Thoracic aorta (tissue), 2 donors: ENCODE measurements around the gene BCAS3. TPM values are rescaled to one million over a fixed set of nuclear protein-coding genes. Genes with fewer than 3 reads are reported as not detected.
"Not testable (repeated sequence)": the region's sequence is repeated elsewhere in the genome, so short reads cannot be mapped to it uniquely, and the experiment has no call there.

ENCODE experiments used
- ATAC-seq: fragments of 150-250 bp; one replicate; pipeline ENCODE4 v1.8.0; 2017; ENCODE audit warnings: low read depth; ENCODE audit not compliant: insufficient number of reproducible peaks, low FRiP score
- DNase-seq: peaks from one replicate; pipeline ENCODE4 v3.0.0-alpha.2; 2020; ENCODE audit warnings: low spot score
- H3K27ac ChIP-seq, 2 donors: fragments of 200-600 bp; sonication (generic); 1 replicate in 1 of 2; 2 replicates in 1 of 2; pipeline ENCODE4 v1.5.1; 2016; ENCODE audit warnings: mild to moderate bottlenecking in 2 of 2, moderate library complexity in 2 of 2
- H3K27me3 ChIP-seq: fragments of 200-600 bp; sonication (generic); replicated peaks from 2 replicates; pipeline ENCODE4 v1.6.0; 2016; ENCODE audit warnings: mild to moderate bottlenecking; ENCODE audit not compliant: insufficient read depth
- H3K36me3 ChIP-seq: fragments of 200-600 bp; sonication (generic); one replicate; pipeline ENCODE4 v1.5.1; 2016
- H3K4me1 ChIP-seq, 2 donors: fragments of 200-600 bp; sonication (generic); 1 replicate in 1 of 2; 2 replicates in 1 of 2; pipeline versions ENCODE4 v1.5.1 to v1.6.0; 2016; ENCODE audit warnings: low read depth in 2 of 2, mild to moderate bottlenecking in 1 of 2; ENCODE audit not compliant: control insufficient read depth in 1 of 2
- H3K4me3 ChIP-seq: fragments of 200-600 bp; sonication (generic); 2 replicates; pipeline ENCODE4 v1.5.1; 2016; ENCODE audit warnings: mild to moderate bottlenecking
- H3K9me3 ChIP-seq: fragments of 200-600 bp; sonication (generic); 2 replicates; pipeline ENCODE4 v1.5.1; 2016
- total RNA-seq, 2 donors: library from RNA; depleted of rRNA; stranded (reverse); fragments of >200 nt; gene quantifications; one replicate each; pipeline versions ENCODE4 v1.1.0 to v1.2.3, GENCODE V29; 2016
- TF ChIP-seq, protein P1 (sequence below): fragments of 200-600 bp; sonication (generic); IDR thresholded peaks from one replicate; pipeline ENCODE4 v1.5.1; 2019; ENCODE audit warnings: antibody characterized with exemption

BCAS3 gene
- total RNA-seq, 2 donors from 2014 or later, result 35.1 to 69.3 TPM

DNA sequence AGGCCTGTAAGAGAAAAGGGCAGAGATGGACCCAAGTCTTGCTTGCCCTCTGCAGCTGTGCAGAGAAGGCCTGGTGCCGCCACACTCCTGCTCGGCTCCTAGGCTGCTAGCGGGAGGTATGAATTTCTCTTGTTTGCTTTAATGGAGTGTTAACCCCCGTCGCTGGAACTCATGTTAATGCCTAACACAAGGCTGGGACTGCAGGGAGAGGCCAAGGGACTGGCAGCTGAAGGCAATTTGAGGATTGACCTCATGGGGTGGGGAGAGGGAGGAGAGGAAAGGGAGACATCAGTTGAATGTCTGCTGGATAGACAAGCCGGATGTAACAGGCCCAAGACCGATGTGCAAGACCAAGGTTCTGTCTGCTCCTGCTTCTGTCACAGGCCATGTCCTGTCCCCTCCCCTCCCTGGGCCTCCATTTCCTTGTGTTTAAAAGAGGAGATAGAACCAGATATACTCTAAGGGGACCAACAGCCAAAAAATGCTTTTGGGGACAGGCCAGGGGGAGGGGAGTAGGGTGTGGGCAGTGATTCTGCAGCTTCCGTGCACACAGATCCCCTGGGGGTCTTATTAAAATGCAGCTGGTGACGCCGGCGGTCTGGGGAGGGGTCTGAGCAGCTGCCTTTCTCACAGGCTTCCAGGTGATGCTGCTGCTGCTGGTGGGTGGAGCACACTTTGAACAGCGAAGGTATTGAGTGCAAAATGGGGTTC, 675.3 kb downstream of the BCAS3 start:
- Histone ChIP-seq H3K36me3 (no peaks in the 10 kb centered on the region), H3K9me3 (no peaks in the 10 kb centered on the region), H3K4me1 (no peaks in the 10 kb centered on the region), H3K4me3 (no peak overlapping the region), H3K27ac (no peak overlapping the region), H3K27me3 (no peaks in the 10 kb centered on the region)
- TF ChIP-seq, protein P1, sequence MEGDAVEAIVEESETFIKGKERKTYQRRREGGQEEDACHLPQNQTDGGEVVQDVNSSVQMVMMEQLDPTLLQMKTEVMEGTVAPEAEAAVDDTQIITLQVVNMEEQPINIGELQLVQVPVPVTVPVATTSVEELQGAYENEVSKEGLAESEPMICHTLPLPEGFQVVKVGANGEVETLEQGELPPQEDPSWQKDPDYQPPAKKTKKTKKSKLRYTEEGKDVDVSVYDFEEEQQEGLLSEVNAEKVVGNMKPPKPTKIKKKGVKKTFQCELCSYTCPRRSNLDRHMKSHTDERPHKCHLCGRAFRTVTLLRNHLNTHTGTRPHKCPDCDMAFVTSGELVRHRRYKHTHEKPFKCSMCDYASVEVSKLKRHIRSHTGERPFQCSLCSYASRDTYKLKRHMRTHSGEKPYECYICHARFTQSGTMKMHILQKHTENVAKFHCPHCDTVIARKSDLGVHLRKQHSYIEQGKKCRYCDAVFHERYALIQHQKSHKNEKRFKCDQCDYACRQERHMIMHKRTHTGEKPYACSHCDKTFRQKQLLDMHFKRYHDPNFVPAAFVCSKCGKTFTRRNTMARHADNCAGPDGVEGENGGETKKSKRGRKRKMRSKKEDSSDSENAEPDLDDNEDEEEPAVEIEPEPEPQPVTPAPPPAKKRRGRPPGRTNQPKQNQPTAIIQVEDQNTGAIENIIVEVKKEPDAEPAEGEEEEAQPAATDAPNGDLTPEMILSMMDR, result no peak
- no peak for ATAC-seq
- no peak for DNase-seq

DNA sequence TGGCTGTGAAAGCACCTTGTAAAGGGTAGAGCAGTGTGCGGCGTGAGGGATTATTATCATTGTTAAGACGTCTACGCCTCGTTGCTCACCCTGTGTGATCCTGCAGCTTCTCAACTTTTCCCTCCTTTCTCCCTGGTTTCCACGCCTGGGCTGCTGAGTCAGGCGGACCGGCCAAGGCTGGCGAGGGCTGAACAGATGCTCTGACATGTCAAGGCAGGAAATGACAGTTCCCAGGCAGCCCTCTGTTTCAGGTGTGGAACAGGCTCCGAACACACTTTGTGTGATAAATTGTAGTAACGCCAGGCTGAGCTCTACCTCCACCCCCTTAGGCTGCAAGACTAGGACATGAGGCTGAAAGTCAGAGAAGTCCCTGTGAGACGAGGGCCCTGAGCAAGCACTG, 676.0 kb downstream of the BCAS3 start:
- Histone ChIP-seq H3K4me1 (no peaks in the 10 kb centered on the region), H3K36me3 (no peaks in the 10 kb centered on the region), H3K27me3 (no peaks in the 10 kb centered on the region), H3K27ac (no peak overlapping the region), H3K9me3 (no peaks in the 10 kb centered on the region), H3K4me3 (no peak overlapping the region)
- TF ChIP-seq, protein P1, result no peak
- no peak for ATAC-seq
- DNase-seq, result no peak

DNA sequence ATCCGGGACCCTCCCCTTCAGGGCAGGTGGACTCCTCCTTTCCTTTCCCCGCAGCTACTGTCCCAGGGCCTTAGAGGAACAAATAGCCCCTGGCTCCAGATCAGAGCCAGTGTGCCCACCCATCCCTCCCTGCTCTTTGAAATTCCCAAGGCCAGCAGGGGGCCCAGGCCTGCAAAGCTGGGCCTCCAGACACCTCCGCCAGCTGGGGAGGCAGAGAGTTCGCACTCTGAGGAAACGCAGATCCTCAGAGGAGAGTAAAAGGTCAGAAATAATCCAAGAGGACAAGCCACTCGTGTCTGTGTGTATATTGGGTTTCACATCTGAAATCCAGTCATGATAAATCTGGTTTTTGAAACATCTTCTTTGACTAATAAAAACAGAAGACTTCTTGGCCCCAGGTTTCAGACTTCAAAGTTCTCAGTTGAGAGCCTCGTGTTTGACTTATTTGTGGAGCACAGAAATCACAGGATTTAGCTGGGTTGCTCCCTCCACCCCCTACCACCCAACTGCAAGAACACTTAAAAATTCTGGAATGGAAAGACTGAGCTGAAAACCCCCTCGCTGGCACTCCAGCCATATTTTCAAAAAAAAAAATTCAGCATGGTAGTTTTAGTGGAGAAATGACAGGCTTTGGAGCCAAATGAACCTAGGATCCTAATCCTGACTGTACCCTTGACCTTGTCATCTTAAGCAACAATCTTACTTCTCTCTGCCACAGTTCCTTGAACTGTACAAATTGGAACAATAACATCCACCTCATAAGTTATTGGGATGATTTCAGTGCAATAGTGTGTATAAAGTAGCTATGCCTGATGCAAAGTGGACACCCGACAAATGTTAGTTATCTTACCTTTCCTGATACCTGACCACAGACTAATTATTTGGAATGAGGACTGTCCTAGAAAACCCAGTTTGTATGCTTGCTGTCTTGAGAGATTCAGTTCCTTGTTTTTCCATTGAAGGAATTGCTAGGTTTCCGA, 677.5 kb downstream of the BCAS3 start:
- ATAC-seq (no peak), DNase-seq (no peak)
- no peak overlapping the region for H3K4me3 ChIP-seq
- H3K27me3 ChIP-seq, result no peaks in the 10 kb centered on the region
- H3K4me1 ChIP-seq, result no peaks in the 10 kb centered on the region
- TF ChIP-seq, protein P1, result no peak
- no peak overlapping the region for H3K27ac ChIP-seq
- no peaks in the 10 kb centered on the region for H3K36me3 ChIP-seq
- H3K9me3 ChIP-seq, result no peaks in the 10 kb centered on the region

DNA sequence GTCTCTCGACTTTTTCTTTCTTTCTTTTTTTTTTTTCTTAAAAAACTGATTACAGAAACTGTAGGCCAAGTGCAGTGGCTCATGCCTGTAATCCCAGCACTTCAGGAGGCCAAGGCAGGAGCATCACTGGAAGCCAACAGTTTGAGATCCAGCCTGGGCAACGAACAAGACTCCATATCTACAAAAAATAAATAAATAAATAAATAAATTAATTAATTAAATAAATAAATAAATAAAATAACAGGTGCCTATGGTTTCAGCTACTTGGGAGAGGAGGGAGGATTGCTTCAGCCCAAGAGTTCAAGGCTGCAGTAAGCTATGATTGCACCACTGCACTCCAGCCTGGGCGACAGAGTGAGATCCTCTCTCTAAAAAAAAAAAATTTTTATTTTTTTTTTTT, 679.4 kb downstream of the BCAS3 start:
- H3K27me3 ChIP-seq, H3K9me3 ChIP-seq, H3K36me3 ChIP-seq, H3K27ac ChIP-seq, H3K4me3 ChIP-seq, H3K4me1 ChIP-seq, ATAC-seq, DNase-seq: not testable (repeated sequence)

DNA sequence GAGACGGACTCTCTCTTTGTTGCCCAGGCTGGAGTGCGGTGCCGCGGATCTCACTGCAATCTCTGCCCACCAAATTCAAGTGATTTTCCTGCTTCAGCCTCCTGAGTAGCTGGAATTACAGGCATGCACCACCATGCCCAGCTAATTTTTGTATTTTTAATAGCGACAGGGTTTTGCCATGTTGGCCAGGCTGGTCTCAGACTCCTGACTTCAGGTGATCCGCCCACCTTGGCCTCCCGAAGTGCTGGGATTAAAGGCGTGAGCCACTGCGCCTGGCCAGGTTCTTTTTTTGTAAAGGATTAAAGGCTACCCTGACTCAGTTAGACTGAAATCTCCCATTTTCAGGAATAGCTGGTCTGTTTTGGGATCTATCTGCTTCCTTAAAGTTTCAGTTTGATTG, 681.9 kb downstream of the BCAS3 start:
- H3K9me3 ChIP-seq, H3K27me3 ChIP-seq, DNase-seq, H3K4me3 ChIP-seq, H3K4me1 ChIP-seq, H3K36me3 ChIP-seq, H3K27ac ChIP-seq, ATAC-seq: not testable (repeated sequence)

DNA sequence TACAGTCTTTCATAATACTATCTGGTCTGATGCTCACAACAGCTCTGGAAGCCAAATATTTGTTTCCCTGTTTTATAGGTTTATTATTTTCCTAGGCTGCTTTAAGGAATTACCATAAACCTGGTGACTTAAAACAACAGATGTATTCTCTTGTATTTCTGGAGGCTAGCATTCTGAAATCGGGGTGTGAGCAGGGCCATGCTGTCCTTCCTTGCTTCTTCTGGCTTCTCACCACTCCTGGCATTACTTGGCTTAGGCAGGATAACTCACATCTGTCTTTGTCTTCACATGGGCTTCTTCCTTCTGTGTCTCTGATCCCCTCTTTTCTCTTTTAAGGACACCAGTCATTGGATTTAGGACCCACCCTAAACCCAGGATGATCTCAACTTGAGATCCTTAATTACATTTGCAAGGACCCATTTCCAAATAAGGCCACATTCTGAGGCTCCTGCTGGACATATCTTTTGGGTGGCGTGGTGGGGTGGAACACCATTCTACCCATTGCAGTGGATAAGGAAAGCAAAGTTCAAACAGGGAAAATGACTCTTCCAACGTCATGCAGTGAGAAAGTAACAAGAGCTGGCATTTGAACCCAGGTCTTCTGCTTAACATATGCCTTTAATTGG, 682.8 kb downstream of the BCAS3 start:
- no peaks in the 10 kb centered on the region for H3K36me3 ChIP-seq
- no peak for DNase-seq
- TF ChIP-seq, protein P1, result no peak
- H3K4me1 ChIP-seq, result peaks cover 0 to 3% of the 10 kb centered on the region in 2 donors
- H3K4me3 ChIP-seq, result no peak overlapping the region
- H3K27ac ChIP-seq, result no peak overlapping the region
- no peaks in the 10 kb centered on the region for H3K27me3 ChIP-seq
- H3K9me3 ChIP-seq, result no peaks in the 10 kb centered on the region
- no peak for ATAC-seq
